ENCODE measurements around the gene PFDN6.

The PFDN6 gene

DNA sequence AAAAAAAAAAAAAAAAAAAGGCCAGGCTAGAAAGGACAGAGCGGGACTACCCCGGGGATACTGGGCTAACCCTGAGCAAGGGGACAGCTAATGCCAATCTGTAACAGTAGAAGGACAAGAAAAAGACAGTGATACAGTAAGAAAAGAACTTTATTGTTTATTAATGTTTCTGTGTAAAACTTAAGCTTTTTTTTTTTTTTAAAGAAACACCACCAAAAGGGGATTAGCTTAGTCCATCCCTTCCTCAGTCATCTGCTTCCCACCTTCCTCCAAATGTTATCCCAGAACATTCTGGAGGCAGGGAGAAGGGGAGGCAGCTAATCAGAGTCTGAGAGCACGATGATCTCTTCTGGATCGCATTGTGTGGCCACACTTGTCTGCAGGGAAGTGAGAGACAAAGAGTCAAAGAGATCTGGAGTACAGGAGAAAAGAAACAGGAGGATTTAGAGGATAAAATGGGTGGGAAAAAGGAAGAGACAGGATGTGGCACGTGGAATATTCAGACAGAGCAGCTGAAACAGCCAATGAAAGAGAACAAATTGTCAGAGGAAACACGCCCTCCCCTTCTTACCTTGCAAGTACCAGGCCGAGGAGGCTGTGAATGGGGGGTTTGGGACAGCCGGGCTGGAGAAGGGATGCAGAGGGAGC is 29.1 kb downstream of the PFDN6 start:
- peak overlapping the region; percentile 77 for H3K4me3 ChIP-seq (ENCODE audit: control insufficient read depth, low read depth, low read length)
- no peak for TF ChIP-seq CTCF (conservative IDR thresholded peaks at IDR 0.05; ENCODE audit: control insufficient read depth, insufficient read depth, low read depth, low read length)
- DNase-seq (ENCODE audit: low read depth): no peak

DNA sequence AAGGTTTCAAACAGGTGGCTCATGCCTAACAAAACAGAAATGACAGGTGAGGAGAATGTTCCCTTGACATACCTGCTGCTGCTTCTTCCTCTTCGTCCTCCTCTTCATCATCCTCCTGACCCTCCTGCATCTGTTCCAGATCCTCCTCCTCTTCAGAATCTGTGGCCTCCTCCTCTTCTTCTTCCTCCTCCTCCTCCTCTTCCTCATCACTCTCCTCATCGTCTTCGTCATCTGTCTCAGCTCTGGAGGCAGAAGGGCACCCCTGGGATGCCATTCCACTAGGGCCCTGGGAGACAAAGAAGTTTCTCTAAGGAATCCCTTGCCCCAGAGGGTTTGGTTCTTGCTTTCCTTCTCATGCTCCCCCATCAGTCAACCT is 30.5 kb downstream of the PFDN6 start:
- no peak for DNase-seq (ENCODE audit: low read depth)
- no peak for TF ChIP-seq CTCF (conservative IDR thresholded peaks at IDR 0.05; ENCODE audit: control insufficient read depth, insufficient read depth, low read depth, low read length)
- H3K4me3 ChIP-seq (ENCODE audit: control insufficient read depth, low read depth, low read length): peak overlapping the region; percentile 23

DNA sequence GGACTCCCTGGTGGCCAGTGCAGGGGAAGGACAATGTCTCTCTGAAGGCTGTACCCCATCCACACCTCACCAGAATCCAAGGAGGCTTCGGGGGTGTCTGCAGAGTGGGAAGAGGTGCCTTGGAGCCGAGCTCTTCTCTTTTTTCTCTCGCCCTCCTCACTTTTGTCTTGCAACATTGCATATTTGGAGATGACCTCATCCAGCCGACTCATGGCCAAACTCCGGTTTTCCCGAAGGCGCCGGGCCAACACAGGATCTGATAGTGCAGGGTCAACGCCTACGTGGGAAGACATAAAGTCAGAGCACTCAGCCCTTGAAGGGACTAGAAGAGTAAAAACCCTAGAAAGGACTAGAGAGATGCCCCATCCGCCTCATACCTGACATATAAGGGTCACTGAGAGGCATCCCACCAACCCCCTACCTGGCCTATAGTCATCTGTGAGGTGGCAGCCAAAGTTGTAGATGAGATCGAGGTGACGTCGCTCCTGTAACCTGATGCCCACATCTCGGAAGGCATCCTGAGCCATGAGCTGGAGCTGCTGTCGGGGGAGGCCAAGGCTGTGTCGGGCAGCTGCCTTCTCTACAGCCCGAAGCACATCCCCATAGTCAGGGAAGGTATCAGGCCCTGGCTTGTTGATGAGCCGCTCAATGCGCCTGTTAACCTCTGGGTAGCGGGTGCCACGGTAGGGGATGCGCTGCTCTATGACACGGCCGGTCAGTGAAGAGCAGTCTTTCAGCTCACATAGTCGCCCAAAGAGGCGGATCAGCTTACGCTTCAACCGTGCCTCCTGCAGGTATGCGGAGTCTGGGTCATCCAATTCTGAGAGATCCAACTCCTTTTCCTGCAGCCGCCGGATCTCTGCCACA is 31.1 kb downstream of the PFDN6 start:
- peak overlapping the region; percentile 85 for H3K4me3 ChIP-seq (ENCODE audit: control insufficient read depth, low read depth, low read length)
- no peak for TF ChIP-seq CTCF (conservative IDR thresholded peaks at IDR 0.05; ENCODE audit: control insufficient read depth, insufficient read depth, low read depth, low read length)
- DNase-seq (ENCODE audit: low read depth): peak; percentile 96

DNA sequence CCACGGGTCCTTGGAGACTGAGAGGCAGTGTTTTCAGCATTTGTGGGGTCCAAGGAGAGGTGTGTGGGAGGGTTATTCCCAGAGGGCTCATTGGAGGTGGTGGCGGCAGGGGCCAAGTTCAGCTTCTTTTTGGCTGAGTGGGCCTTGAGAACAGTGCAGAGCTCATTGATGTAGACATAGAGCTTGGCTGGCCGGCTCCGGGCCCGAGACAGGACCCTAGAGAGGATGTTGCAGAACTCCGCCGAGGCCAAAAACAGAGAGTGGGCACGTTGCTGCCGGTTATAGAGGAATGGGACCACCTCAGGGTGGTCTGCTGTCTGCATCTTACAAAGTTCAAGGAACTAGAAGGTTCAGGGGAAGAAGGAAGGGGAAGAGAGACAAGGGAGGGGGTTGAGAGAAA is 31.8 kb downstream of the PFDN6 start:
- TF ChIP-seq CTCF (conservative IDR thresholded peaks at IDR 0.05; ENCODE audit: control insufficient read depth, insufficient read depth, low read depth, low read length): no peak
- peak overlapping the region; percentile 85 for H3K4me3 ChIP-seq (ENCODE audit: control insufficient read depth, low read depth, low read length)
- peak; percentile 44 for DNase-seq (ENCODE audit: low read depth)

DNA sequence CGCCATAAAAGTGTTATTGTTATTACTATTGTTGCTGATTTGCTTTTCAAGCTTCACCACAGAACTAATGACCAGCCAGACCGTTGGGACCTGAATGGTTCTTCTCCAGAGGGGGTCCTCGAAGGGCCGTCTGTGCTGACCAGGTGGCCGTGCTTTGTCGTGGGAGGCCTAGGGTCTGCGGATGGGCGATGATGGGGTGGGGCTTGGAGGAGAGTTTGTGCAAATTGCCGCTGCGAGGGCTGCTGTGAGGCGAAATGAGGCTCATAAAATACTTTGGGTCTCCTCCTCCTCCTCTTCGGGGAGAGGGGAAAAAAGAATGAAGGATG is 34.2 kb downstream of the PFDN6 start:
- no peak for DNase-seq (ENCODE audit: low read depth)
- TF ChIP-seq CTCF (conservative IDR thresholded peaks at IDR 0.05; ENCODE audit: control insufficient read depth, insufficient read depth, low read depth, low read length): no peak
- H3K4me3 ChIP-seq (ENCODE audit: control insufficient read depth, low read depth, low read length): peak overlapping the region; percentile 85

DNA sequence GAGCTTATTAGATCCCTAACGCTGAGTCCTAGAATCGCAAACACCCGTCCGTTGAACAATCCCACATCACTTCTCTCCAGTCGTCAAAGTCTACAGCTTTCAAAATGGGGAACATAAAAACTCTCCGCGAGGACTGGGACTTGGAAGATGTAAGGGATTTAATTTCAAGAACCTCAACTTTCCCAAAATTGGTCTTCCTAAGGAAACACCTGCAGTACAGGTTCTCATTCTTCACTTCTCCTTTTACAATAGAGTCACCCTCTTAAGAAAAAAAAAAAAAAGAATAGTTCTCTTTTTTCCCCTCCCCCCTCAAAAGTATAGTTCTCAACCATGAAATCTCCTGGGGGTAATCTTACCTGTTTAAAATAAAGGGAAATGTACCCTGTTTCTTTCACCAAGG is 34.7 kb downstream of the PFDN6 start:
- DNase-seq (ENCODE audit: low read depth): no peak
- H3K4me3 ChIP-seq (ENCODE audit: control insufficient read depth, low read depth, low read length): no peak overlapping the region
- no peak for TF ChIP-seq CTCF (conservative IDR thresholded peaks at IDR 0.05; ENCODE audit: control insufficient read depth, insufficient read depth, low read depth, low read length)
